NCI-H2107 (cell line): Measurements from ENCODE around the gene UBALD1.
A peak's percentile ranks its signal among the peaks of the same experiment; 100 is the strongest.

Experiments
- DNase-seq: peaks from one replicate; lab custom pipeline; 2025; lab: John Stamatoyannopoulos, UW

UBALD1 gene

GRCh38 chr16:4616047-4616811 lies 1.5 kb upstream of the UBALD1 start:
- DNase-seq, result peak; percentile 99

GRCh38 chr16:4615384-4616046 lies 827 bp upstream of the UBALD1 start:
- no peak for DNase-seq

GRCh38 chr16:4613636-4614570 lies 785 bp downstream of the UBALD1 start:
- DNase-seq, result no peak

- no peak for DNase-seq
These were observed 1.6 kb downstream of the UBALD1 start for GRCh38 chr16:4612977-4613635.

- DNase-seq, result no peak
These were observed 2.2 kb downstream of the UBALD1 start for GRCh38 chr16:4612474-4612931.

- DNase-seq, result no peak
These were observed 3.2 kb downstream of the UBALD1 start for GRCh38 chr16:4611337-4612021.

GRCh38 chr16:4610011-4611005 lies 4.4 kb downstream of the UBALD1 start:
- DNase-seq, result no peak

- no peak for DNase-seq
These were observed 5.3 kb downstream of the UBALD1 start for GRCh38 chr16:4609200-4610010.

GRCh38 chr16:4608704-4608980 lies 6.0 kb downstream of the UBALD1 start:
- DNase-seq, result no peak

- no peak for DNase-seq
These were observed 6.6 kb downstream of the UBALD1 start for GRCh38 chr16:4607841-4608703.

- peak; percentile 72 for DNase-seq
These were observed 8.3 kb downstream of the UBALD1 start for GRCh38 chr16:4606354-4606753.

GRCh38 chr16:4604401-4604800 lies 10.3 kb downstream of the UBALD1 start:
- DNase-seq, result no peak

- DNase-seq, result no peak
These were observed 11.0 kb downstream of the UBALD1 start for GRCh38 chr16:4603624-4604170.

- no peak for DNase-seq
These were observed 12.4 kb downstream of the UBALD1 start for GRCh38 chr16:4602331-4602730.

- no peak for DNase-seq
These were observed 12.9 kb downstream of the UBALD1 start for GRCh38 chr16:4601864-4602186.

- no peak for DNase-seq
These were observed 13.4 kb downstream of the UBALD1 start for GRCh38 chr16:4601036-4601863.

- no peak for DNase-seq
These were observed 15.1 kb downstream of the UBALD1 start for GRCh38 chr16:4599545-4599944.
